Ishikawa (cell line): ENCODE measurements around the gene RTN4R.

Experiments used
- CEBPB ChIP-seq: IDR thresholded peaks from 2 replicates; pipeline ENCODE4 v1.6.1; 2012
- CREB1 ChIP-seq: IDR thresholded peaks from 2 replicates; pipeline ENCODE4 v1.6.1; 2012; ENCODE audit warnings: low read depth
- EGR1 ChIP-seq: IDR thresholded peaks from 2 replicates; pipeline ENCODE4 v1.6.1; 2012
- EP300 ChIP-seq: IDR thresholded peaks from 2 replicates; pipeline ENCODE4 v1.6.1; 2012; ENCODE audit warnings: borderline replicate concordance
- FOXM1 ChIP-seq: IDR thresholded peaks from 2 replicates; pipeline ENCODE4 v1.6.1; 2012; ENCODE audit warnings: low read depth, borderline replicate concordance
- NFIC ChIP-seq: IDR thresholded peaks from 2 replicates; pipeline ENCODE4 v1.6.1; 2012
- RAD21 ChIP-seq: IDR thresholded peaks from 2 replicates; pipeline ENCODE4 v1.6.1; 2012; ENCODE audit warnings: low read depth
- TAF1 ChIP-seq: IDR thresholded peaks from 2 replicates; pipeline ENCODE4 v1.6.1; 2012; ENCODE audit warnings: low read depth, mild to moderate bottlenecking
- TCF12 ChIP-seq: IDR thresholded peaks from 2 replicates; pipeline ENCODE4 v1.6.1; 2012; ENCODE audit warnings: low read depth
- TEAD4 ChIP-seq: IDR thresholded peaks from 2 replicates; pipeline ENCODE4 v1.6.1; 2012
- YY1 ChIP-seq: IDR thresholded peaks from 2 replicates; pipeline ENCODE4 v1.6.1; 2012; ENCODE audit warnings: low read depth
- ZBTB7A ChIP-seq: IDR thresholded peaks from 2 replicates; pipeline ENCODE4 v1.6.1; 2012; ENCODE audit warnings: low read depth
- TF ChIP-seq, protein P1 (sequence below): IDR thresholded peaks from 2 replicates; pipeline ENCODE4 v1.6.1; 2012
- TF ChIP-seq, protein P2 (sequence below): IDR thresholded peaks from 2 replicates; pipeline ENCODE4 v1.6.1; 2012; ENCODE audit warnings: low read depth, mild to moderate bottlenecking
- TF ChIP-seq, protein P3 (sequence below): IDR thresholded peaks from 2 replicates; pipeline ENCODE4 v1.6.1; 2012

The RTN4R gene

DNA sequence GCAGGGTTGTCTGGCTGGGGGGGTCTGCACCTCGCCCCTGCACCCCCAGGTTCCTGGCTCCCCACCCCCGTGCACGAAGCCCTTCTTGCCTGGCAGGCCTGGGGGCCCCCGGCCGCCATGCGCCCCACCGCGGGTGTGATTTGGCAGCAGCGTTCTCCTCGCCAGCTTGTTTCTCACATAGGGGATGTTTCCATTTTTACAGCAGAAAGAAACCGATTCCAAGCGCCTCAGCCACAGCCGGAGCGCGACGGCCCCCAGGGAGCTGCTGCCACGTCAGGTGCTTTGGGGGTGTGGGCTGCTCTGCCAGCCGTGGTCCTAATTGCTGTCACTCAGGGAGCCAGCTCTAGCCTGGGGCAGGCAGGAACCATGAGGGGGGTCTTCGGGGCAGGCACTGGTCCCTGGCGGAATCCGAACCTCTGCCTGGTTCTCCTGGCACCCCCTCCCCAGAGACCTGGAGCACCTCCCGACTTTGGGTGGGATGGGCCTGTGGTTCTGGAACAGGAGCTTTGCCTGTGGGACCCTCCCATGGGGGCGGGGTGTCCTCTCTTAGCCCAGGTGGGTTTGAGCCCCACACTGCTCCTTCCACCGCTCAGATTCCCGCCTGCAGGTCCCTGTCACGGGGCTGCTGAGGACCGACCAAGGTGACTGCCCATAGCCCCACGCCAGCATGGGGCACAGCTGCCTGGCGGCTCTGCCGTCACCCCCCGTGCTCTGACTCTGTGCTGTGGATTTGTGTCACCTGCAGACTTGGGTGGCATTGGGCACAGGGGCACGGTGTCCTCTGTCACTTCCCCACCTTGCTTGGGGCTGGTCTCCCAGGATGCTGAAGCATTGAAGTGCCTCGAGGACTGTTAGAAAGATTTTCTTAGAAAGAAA lies 54.0 kb downstream of the RTN4R start:
- no peak for TF ChIP-seq YY1
- TF ChIP-seq EP300 = no peak
- TF ChIP-seq, protein P1, sequence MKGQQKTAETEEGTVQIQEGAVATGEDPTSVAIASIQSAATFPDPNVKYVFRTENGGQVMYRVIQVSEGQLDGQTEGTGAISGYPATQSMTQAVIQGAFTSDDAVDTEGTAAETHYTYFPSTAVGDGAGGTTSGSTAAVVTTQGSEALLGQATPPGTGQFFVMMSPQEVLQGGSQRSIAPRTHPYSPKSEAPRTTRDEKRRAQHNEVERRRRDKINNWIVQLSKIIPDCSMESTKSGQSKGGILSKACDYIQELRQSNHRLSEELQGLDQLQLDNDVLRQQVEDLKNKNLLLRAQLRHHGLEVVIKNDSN = no peak
- no peak for TF ChIP-seq TEAD4
- TF ChIP-seq EGR1 = no peak
- TF ChIP-seq, protein P2, sequence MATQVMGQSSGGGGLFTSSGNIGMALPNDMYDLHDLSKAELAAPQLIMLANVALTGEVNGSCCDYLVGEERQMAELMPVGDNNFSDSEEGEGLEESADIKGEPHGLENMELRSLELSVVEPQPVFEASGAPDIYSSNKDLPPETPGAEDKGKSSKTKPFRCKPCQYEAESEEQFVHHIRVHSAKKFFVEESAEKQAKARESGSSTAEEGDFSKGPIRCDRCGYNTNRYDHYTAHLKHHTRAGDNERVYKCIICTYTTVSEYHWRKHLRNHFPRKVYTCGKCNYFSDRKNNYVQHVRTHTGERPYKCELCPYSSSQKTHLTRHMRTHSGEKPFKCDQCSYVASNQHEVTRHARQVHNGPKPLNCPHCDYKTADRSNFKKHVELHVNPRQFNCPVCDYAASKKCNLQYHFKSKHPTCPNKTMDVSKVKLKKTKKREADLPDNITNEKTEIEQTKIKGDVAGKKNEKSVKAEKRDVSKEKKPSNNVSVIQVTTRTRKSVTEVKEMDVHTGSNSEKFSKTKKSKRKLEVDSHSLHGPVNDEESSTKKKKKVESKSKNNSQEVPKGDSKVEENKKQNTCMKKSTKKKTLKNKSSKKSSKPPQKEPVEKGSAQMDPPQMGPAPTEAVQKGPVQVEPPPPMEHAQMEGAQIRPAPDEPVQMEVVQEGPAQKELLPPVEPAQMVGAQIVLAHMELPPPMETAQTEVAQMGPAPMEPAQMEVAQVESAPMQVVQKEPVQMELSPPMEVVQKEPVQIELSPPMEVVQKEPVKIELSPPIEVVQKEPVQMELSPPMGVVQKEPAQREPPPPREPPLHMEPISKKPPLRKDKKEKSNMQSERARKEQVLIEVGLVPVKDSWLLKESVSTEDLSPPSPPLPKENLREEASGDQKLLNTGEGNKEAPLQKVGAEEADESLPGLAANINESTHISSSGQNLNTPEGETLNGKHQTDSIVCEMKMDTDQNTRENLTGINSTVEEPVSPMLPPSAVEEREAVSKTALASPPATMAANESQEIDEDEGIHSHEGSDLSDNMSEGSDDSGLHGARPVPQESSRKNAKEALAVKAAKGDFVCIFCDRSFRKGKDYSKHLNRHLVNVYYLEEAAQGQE = no peak
- TF ChIP-seq NFIC = no peak

DNA sequence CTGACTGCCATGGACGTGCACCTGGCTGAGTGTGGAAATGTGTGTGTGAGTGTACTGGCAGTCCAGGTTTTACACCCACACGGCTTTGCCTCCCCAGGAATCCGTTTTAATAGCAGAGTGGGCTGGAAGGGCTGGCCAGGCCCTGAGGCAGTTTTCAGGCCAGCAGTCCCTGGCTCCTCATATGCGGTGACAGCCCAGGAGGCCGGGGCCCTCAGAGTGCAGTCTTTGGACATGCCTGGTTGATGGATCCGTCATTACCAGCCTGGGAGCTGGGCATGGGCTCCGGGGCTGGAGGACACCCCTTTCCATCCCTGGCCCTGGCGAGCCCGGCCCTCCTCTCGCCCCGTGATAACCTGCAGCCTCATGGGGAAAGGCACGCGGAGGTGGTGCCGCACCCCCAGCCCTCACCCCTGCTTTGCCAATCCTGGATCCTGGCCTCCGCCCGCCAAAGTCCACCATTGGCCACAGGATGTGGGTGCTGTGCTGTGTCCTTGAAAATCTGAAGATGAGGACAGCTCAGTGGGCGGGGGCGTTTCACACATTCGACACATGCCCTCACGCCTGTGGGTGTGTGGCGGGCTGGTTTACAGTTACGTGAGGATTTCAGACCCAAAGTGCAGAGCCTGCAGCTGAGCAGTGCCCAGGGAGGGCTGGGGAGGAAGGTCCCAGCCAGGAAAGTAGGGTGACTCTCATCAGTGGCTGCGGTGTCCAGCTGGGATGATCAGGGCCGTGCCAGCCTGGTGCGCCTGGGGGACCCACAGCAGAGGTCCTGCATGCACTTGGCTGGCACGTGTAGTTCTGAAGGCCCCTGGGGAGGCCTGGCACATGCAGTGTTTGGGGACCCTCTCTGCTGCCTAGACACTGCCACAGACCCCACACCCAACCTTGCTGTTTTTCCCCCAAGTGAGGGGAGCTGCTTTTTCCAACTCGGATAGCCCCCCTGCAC lies 55.1 kb downstream of the RTN4R start:
- TF ChIP-seq NFIC = no peak
- no peak for TF ChIP-seq TAF1
- no peak for TF ChIP-seq EP300
- TF ChIP-seq ZBTB7A = no peak
- no peak for TF ChIP-seq CREB1

DNA sequence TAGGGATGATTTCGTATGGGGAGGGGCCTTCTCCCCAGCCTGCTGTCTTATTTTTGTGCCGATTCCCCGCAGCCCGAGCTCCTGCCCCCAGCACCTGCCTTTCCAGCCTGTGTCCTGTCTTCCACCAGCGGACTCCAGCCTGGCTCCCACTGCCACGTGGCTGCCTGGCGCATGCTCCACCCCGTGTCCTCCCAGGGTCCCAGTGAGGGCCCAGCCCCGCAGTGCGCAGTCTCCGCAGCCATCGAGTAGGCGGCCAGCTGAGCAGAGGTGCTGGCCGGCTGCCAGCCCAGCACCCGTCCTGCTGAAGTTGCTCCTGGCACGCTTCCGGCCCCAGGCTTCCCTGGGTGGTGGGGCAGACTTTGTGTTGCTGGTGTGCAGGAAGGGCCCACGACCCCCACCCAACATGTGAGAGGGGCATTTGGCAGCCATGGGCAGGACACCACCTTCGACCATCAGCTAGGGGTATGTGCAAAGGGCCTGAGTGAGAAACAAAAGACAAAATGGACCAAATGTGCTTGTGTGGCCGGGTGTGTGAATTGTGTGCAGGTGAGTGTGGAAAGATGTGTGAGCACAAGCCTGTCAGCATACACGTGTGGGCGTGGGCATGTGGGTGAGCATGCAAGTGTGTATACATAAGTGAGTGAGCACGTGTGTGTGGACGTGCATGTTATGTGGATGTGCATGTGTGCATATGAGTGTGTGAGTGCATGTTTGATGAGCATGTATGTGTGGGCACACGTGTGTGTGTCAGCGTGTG lies 55.9 kb downstream of the RTN4R start:
- TF ChIP-seq FOXM1 = no peak
- TF ChIP-seq EGR1 = no peak
- no peak for TF ChIP-seq EP300
- TF ChIP-seq YY1 = 0 out of 2 replicates have a peak, but pooled peaks have one; percentile 10
- TF ChIP-seq TEAD4 = no peak
- TF ChIP-seq ZBTB7A = no peak; the same call in 1 of the 2 replicates
- peak; percentile 93 for TF ChIP-seq NFIC
- no peak for TF ChIP-seq CEBPB
- TF ChIP-seq, protein P2 = no peak
- TF ChIP-seq, protein P3, sequence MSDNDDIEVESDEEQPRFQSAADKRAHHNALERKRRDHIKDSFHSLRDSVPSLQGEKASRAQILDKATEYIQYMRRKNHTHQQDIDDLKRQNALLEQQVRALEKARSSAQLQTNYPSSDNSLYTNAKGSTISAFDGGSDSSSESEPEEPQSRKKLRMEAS = peak; percentile 96
- TF ChIP-seq, protein P1 = peak; percentile 82
- TF ChIP-seq TAF1 = peak; percentile 27; the same call in 1 of the 2 replicates
- TF ChIP-seq RAD21 = no peak
- TF ChIP-seq TCF12 = peak; percentile 25; the same call in 1 of the 2 replicates
- TF ChIP-seq CREB1 = no peak

DNA sequence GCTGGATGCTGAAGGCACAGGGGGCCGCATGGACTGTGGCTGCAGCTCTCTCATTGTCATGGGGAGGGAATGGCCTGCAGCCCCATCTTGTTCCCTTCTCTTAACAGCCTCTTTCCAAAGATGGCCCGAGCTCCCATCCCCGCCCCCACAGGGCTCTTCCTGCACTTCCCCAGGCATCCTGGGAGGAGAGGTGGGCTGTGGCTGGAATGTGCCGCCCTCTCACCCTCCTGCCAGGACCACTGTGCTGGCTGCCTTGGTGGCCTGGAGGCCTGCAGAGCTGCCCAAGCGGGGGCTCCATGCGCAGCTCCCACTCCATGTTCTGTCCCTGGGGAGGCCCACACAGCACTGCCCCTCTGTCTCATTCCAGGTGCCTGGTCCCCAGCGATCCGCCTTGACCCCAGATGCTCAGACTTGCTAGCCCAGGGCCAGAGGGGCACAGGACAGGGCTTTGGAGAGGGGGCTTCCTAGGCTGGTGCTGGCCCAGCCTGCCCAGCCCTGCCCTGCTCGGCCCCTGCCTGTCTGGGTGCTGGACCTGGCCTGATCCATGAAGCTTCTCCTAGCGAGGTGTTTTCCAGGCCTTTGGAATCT lies 56.6 kb downstream of the RTN4R start:
- TF ChIP-seq, protein P1 = no peak
- TF ChIP-seq CREB1 (no peak), RAD21 (no peak), TAF1 (no peak)
- TF ChIP-seq, protein P2 = no peak
